Activated CD4-positive, CD25-positive, alpha-beta regulatory T cell (primary cell): Measurements from ENCODE around the gene SIX2.
"Not testable (repeated sequence)": the region's sequence is repeated elsewhere in the genome, so short reads cannot be mapped to it uniquely, and the experiment has no call there.

Source experiments
- DNase-seq, 4 experiments: peaks; one replicate each; lab custom pipeline; 2025; lab: John Stamatoyannopoulos, UW

Gene SIX2

GRCh38 chr2:45009303-45009927, at the start of gene SIX2:
TSS of gene SIX2 (minus strand) at chr2:45009452. CDS start at chr2:45009110, 342 bp downstream.
- DNase-seq: no peak

DNA sequence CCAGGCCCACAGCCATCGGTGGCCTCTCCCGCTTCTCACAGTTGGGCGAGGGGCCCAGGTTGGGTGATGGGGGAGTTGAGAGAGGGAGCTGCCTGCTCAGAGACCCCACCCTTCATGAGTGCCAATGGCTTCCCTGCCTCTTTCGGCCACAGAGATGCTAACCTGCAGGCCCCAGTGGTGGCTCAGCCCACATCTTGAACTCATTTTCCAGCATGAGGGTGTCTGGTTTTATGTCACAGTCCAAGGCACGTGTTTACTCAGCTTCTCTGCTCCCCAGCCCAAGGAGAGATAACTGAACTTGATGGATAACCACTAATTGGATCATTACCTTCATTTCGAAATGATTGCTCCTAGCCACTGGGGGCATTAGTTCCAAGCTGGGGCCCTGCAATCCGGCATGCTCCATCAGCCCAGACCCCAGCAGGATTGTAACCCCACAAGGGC, 45.9 kb upstream of the SIX2 start:
- no peak for DNase-seq

DNA sequence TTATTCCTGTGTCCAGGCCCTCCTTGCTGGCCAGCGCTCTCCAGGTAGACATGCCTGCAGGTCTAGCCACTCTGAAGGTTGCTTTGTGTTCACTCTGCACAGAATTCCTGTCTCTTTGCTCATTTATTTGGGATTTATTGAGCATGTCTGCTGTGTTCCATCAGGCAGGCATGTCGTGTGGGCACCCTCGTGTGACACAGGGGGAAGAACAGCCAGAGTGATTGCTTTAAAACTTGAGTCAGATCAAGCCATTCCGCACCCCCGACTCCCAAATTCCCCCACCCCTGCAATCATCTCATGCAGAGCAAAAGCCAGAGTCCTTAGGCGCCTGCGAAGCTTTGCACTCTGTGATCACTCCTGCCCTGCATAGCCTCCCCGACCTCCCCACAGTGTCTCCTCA, 44.7 kb upstream of the SIX2 start:
- DNase-seq: no peak

DNA sequence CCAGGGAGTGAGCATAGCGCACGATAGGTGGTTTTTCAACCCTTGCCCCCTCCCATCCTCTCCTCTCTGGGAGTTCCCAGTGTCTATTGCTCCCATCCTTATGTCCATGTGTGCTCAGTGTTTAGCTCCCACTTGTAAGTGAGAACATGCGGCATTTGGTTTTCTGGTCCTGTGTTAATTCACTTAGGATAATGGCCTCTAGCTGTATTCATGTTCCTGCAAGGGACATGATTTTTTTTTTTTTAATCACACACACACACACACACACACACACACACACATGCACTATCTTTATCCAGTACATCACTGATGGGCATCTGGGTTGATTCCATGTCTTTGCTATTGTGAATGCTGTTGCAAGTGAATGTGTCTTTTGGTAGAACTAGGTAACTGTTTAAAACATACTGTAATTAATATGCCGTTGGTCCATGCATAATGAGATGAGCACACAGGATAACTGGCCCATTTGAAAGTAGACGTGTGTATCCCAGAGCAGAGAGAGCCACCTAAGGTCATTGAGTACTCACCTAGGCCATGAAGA, 43.2 kb upstream of the SIX2 start:
- no peak for DNase-seq

DNA sequence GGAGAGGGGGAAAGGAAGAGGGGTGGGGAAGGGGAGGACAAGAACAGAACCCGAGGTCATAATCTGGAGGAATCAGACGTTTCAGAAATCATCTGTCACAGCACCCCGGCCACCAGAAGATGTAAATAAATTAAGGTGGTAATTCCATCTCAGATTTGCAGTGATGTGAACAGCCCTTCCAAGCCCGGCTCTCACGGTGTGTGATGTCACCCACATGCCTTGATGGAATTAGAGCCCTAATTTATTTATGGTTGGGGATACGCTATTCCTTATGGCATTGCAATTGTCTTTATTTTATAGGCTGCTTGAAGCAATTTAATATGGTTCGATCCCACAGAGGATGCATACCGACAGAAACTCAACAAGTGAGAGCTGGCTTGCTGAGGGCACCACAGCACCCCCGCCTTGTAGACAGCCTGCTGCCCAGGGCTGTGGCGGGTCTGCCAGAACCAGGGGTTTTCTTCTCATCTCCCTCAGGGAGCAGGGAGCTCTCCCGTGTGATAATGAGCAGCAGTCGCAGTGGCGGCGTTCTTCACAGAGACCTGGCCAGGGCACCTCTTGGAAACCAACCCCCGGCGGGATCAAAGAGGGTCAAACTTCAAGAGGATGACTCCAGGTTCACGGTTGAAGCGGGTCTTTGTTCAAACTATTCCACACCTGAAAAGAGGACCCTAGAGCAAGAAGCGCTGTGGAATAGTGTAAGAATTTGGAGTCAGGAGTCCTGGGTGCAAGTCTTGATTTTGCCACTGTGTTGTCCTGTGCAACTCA, 40.5 kb upstream of the SIX2 start:
- DNase-seq: no peak

DNA sequence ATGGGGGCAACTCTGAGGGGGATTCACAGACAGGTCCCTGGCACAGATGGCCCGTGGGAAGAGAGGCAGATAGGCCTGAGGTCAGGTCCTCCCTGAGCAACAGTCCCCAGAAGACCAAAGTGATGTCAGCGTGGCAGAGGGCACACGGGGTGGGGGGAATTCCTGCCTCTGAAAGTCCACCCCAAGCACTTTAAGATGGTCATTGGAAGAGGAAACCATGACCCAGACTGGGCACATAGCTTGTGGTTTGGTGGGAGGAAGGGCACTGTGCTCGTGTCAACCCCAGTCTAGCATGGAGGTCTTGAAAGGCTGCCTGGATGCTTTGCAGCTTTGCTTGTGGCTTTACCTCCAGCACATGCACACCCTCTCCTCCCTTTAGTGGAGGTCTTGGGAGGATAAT, 38.0 kb upstream of the SIX2 start:
- DNase-seq: no peak

DNA sequence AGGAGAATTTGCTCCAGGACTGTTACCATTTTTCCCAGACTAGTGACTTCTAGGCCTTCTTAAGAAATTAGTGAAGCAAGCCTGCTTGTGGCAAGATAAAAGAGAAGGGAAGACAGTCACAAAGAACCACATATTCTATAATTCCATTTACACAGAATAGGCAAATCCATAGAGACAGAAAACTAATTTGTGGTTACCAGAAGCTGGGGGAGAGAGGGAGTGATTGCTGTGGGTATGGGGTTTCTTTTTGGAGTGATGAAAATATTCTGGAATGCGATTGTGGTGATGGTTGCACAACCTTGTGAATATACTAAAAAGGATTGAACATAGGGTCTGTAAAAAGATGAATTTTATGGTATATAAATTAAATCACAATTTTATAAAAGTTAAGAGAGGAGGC, 37.5 kb upstream of the SIX2 start:
- no peak for DNase-seq

DNA sequence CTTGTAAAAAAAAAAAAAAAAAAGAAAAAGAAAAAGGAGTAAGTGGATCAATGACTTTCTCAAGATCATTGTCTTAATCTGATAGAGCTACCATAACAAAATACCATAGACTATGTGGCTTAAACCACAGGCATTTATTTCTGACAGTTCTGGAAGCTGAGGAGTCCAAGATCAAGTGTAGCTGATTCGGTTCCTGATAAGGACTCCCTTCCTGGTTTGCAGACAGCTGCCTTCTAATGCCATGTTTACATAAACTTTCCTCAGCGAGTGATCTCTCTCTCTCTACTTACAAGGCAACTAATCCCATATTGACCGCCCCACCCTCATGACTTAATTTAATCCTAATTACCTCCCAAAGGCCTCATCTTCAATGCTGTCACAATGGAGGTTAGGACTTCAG, 36.5 kb upstream of the SIX2 start:
- no peak for DNase-seq

DNA sequence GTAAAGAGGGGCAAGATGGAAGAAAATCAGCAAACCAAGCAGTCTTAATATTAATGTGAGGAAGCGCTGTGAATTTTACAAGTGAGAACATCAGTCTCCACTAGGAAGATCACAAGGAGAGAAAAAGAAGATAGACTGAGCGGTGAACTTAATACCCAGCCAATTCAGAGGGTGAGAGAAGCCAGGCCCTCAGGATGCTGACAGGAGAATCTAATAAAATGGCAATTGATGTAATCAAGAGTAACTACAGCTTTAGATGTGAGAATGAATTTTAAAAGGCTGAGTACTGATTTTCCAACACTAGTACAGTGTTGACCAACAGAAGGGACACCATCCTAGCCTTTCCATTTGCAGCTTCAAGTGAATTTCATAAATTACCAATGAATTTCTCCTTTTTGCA, 35.7 kb upstream of the SIX2 start:
- no peak for DNase-seq

- no peak for DNase-seq
These were observed 33.9 kb upstream of the SIX2 start for GRCh38 chr2:45043174-45043573.

DNA sequence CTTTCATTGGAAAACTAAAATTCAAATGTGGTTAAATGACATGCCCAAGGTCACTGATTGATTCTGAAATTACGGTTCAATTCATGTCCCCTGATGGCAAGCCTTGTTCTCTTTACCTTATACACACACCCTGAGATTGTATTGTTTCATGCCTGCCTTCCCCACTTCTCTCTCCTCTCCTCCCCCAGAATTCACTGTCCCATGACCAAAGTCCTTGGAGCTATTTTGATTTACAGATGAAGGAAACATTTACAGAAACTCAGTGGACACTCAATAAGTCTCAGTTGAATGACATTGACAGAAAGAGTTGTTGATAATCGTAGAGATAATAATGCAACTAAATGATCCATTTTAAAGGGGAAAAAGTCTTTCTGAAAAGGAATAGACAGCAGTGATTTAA, 33.1 kb upstream of the SIX2 start:
- DNase-seq: no peak

DNA sequence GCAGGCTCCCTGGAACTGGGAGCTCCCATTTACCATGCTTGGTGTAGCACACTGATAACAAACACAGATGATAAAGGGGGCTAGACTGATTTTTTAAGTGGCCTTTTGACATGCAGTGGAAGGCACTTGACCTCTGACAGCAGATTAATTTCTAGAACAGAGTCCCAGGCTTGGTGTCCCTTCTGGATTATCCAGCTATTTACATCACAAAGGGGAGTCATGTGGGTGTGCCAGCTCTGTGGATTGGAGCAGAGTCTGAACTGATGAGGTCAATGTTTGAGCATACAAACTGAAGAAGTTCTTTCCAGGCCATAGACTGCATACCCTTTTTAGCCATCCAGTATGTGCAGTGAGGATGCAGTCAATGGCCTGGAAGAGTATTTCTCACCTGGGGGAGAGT, 31.5 kb upstream of the SIX2 start:
- no peak for DNase-seq

GRCh38 chr2:45039804-45040203, 30.6 kb upstream of the SIX2 start:
- DNase-seq: not testable (repeated sequence)

DNA sequence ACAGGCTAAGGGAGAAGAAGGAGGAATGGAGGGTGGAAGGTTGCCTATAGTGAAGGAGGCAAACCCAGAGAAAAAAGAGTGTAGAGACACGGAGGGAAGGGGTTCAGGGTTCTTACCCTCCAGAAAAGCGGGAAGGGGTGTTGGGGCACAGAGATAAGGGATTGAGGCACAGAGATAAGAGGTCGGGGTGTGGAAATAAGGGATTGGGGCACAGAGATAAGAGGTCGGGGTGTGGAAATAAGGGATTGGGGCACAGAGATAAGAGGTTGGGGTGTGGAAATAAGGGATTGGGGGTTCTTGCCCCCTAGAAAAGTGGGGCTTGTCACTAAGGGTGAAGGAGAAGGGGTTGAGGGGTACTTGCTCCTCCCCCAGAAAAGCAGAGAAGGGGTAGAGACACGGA, 29.6 kb upstream of the SIX2 start:
- not testable (repeated sequence) for DNase-seq

DNA sequence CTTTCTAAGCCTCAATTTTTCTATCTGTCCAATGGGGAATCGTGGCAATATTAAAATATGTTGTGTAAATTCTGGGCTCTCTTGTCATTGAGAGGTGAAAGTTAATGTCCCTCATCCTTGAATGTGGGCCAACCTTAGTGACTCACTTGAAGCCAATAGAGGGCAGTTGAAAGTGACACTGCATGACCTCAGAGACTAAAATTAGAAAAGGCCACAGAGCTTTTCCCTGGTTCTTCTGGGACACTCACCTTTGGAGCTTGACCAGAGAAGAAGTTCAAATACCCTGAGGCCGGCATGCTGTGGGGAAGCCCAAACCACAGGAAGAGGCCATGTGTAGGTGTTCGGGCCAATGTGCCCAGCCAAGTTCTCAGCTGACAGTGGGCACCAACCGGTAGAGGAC, 24.1 kb upstream of the SIX2 start:
- DNase-seq: no peak

- DNase-seq: no peak
These were observed 21.8 kb upstream of the SIX2 start for GRCh38 chr2:45031028-45031427.

- no peak for DNase-seq
These were observed 21.3 kb upstream of the SIX2 start for GRCh38 chr2:45030553-45030952.

GRCh38 chr2:45029215-45029614, 20.0 kb upstream of the SIX2 start:
- DNase-seq: no peak

- DNase-seq: no peak
These were observed 19.0 kb upstream of the SIX2 start for GRCh38 chr2:45028276-45028675.

DNA sequence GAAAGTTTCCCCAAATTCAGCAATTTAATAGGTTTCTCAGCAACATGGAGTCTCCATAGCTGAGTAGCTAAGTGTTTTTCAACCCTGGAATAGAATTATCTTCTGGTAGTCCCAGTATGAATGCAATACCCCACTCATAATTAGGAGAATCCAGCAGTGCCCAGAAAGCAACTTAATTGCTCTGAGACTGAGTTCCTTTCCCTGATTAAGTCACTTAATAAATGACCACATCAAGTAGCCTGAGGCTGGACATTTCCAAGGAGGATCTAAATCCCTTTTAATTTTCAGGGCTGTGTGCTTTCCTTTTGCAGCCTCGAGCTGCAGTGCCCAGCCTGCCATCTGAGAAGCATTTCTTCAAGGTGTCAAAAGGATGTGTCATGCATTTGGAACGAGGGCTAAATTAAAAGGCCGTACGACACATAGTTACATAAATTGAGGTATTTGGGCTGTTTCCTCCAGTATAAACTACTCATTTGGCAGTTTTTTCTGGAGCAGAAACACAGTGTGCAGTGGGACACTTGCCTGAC, 17.7 kb upstream of the SIX2 start:
- no peak for DNase-seq

GRCh38 chr2:45024600-45025291, 15.5 kb upstream of the SIX2 start:
- DNase-seq: no peak

GRCh38 chr2:45024097-45024496, 14.8 kb upstream of the SIX2 start:
- DNase-seq: no peak

- no peak for DNase-seq
These were observed 11.2 kb upstream of the SIX2 start for GRCh38 chr2:45020439-45020838.
